Neural cell (in vitro differentiated cells): ENCODE data around the gene PLVAP.

Source experiments
- EP300 ChIP-seq: fragments of 450-650 bp; conservative IDR thresholded peaks from 2 replicates; pipeline ENCODE4 v1.6.1; 2014; ENCODE audit warnings: antibody characterized with exemption, mild to moderate bottlenecking, moderate library complexity; ENCODE audit not compliant: poor library complexity, severe bottlenecking
- REST ChIP-seq: IDR thresholded peaks from 2 replicates; pipeline ENCODE4 v1.6.1; 2012; ENCODE audit warnings: borderline replicate concordance
- TF ChIP-seq, protein P1 (sequence below): fragments of 450-650 bp; IDR thresholded peaks from 2 replicates; pipeline ENCODE4 v1.5.1; 2014; ENCODE audit warnings: antibody characterized with exemption, mild to moderate bottlenecking, moderate library complexity; ENCODE audit not compliant: poor library complexity, severe bottlenecking

DNA sequence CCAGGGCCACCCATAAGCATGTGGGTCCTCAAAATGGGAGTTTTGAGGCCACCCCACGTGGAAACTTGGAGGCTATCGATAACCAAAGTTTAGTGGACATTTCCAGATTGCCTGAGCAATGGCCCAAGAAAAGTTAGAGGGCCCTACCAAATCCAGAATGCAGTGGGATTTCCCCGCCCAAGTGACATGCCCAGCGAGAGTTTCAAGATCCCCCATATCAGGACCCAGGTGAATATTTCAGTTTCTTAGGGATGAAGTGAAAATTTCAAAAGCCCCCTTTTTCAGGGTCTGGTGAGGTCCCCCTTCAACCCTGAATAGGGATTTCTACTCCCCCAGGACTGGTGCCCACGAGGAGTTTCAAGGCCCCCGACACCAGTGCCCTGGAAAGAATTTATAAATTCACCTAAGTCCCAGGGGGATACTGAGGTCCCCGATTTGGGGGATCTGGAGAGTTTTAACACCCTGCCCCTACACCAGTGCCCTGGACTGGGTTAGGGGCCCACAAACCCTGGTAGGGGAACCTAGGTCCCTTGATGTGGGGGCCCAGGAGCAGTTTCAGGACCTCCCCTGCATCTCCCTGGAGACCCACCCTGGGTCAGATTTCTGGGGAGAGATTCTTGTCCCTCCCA lies 27.6 kb upstream of the PLVAP start:
- no peak for TF ChIP-seq REST
- TF ChIP-seq, protein P1, sequence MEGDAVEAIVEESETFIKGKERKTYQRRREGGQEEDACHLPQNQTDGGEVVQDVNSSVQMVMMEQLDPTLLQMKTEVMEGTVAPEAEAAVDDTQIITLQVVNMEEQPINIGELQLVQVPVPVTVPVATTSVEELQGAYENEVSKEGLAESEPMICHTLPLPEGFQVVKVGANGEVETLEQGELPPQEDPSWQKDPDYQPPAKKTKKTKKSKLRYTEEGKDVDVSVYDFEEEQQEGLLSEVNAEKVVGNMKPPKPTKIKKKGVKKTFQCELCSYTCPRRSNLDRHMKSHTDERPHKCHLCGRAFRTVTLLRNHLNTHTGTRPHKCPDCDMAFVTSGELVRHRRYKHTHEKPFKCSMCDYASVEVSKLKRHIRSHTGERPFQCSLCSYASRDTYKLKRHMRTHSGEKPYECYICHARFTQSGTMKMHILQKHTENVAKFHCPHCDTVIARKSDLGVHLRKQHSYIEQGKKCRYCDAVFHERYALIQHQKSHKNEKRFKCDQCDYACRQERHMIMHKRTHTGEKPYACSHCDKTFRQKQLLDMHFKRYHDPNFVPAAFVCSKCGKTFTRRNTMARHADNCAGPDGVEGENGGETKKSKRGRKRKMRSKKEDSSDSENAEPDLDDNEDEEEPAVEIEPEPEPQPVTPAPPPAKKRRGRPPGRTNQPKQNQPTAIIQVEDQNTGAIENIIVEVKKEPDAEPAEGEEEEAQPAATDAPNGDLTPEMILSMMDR = no peak
- no peak for TF ChIP-seq EP300
